H1 (cell line): ENCODE measurements around the gene ACSL6. TPM values are rescaled to one million over a fixed set of nuclear protein-coding genes. Genes with fewer than 3 reads are reported as not detected.
A peak's percentile ranks its signal among the peaks of the same experiment; 100 is the strongest.

Experiments
- ASH2L ChIP-seq: fragments of 200-600, 300-600 bp; sonication (generic); IDR thresholded peaks from one replicate; pipeline ENCODE4 v1.7.1; 2017; ENCODE audit warnings: low read length
- CBX8 ChIP-seq: fragments of 300-800, 300-1000 bp; sonication (generic); IDR thresholded peaks from 2 replicates; pipeline ENCODE4 v1.7.1; 2016; ENCODE audit warnings: low read depth, low read length, borderline replicate concordance
- CEBPB ChIP-seq: IDR thresholded peaks from 2 replicates; pipeline ENCODE4 v1.6.1; 2012; ENCODE audit warnings: low read depth, low read length
- CHD1 ChIP-seq: IDR thresholded peaks from 2 replicates; pipeline ENCODE4 v1.6.1; 2012; ENCODE audit warnings: low read depth, low read length, improper control_type of control experiment
- CTBP2 ChIP-seq: IDR thresholded peaks from 2 replicates; pipeline ENCODE4 v1.7.0; 2011; ENCODE audit warnings: borderline replicate concordance, mild to moderate bottlenecking, moderate library complexity, mixed read lengths, low read length; ENCODE audit not compliant: insufficient read depth, insufficient read length
- CTCF ChIP-seq, 3 experiments: IDR thresholded peaks; 1 replicate in 2 of 3; 2 replicates in 1 of 3; pipeline versions ENCODE4 v1.5.1 to v1.6.1; 2011; ENCODE audit warnings: low read length in 3 of 3, mild to moderate bottlenecking in 3 of 3, inconsistent platforms in 2 of 3, low read depth in 1 of 3, moderate library complexity in 1 of 3; ENCODE audit not compliant: insufficient read depth in 1 of 3; ENCODE audit errors: control extremely low read depth in 1 of 3
- EGR1 ChIP-seq: IDR thresholded peaks from 2 replicates; pipeline ENCODE4 v1.6.1; 2011; ENCODE audit warnings: low read depth, low read length, borderline replicate concordance
- FOSL1 ChIP-seq: IDR thresholded peaks from 2 replicates; pipeline ENCODE4 v1.6.1; 2011; ENCODE audit warnings: mild to moderate bottlenecking, low read depth, low read length, moderate library complexity; ENCODE audit not compliant: insufficient read depth
- KDM5A ChIP-seq: fragments of 200-600 bp; IDR thresholded peaks from 2 replicates; pipeline ENCODE4 v1.7.1; 2012; ENCODE audit warnings: mild to moderate bottlenecking, low read length, inconsistent platforms, mixed read lengths
- NANOG ChIP-seq: IDR thresholded peaks from 2 replicates; pipeline ENCODE4 v1.6.1; 2011; ENCODE audit warnings: low read length, low read depth, mild to moderate bottlenecking, inconsistent platforms; ENCODE audit not compliant: insufficient read depth, poor library complexity, severe bottlenecking
- NRF1 ChIP-seq: IDR thresholded peaks from 2 replicates; pipeline ENCODE4 v1.6.1; 2011; ENCODE audit warnings: mild to moderate bottlenecking, low read depth, low read length, improper control_type of control experiment
- RBBP5 ChIP-seq: IDR thresholded peaks from 2 replicates; pipeline ENCODE4 v1.7.1; 2012; ENCODE audit warnings: low read depth, mild to moderate bottlenecking, inconsistent platforms, low read length, moderate library complexity, borderline replicate concordance
- RFX5 ChIP-seq: IDR thresholded peaks from 2 replicates; pipeline ENCODE4 v1.6.1; 2011; ENCODE audit warnings: low read depth, low read length, improper control_type of control experiment, borderline replicate concordance
- SAP30 ChIP-seq: fragments of 300-600 bp; sonication (generic); IDR thresholded peaks from 2 replicates; pipeline ENCODE4 v1.7.1; 2012; ENCODE audit warnings: low read length, moderate library complexity, mild to moderate bottlenecking, inconsistent platforms; ENCODE audit not compliant: insufficient read depth, insufficient replicate concordance
- SIN3A ChIP-seq, 2 experiments: IDR thresholded peaks in 1 of 2; conservative IDR thresholded peaks in 1 of 2; 2 replicates each; pipeline ENCODE4 v1.6.1; 2011 to 2012; ENCODE audit warnings: low read length in 2 of 2, improper control_type of control experiment in 1 of 2, low read depth in 1 of 2, mild to moderate bottlenecking in 1 of 2
- SP2 ChIP-seq: IDR thresholded peaks from 2 replicates; pipeline ENCODE4 v1.6.1; 2012; ENCODE audit warnings: mild to moderate bottlenecking, low read length, inconsistent platforms
- SP4 ChIP-seq: IDR thresholded peaks from 2 replicates; pipeline ENCODE4 v1.6.1; 2012; ENCODE audit warnings: low read length, inconsistent platforms
- SUZ12 ChIP-seq: fragments of 200-600 bp; sonication (generic); IDR thresholded peaks from 2 replicates; pipeline ENCODE4 v1.6.1; 2012; ENCODE audit warnings: mild to moderate bottlenecking, inconsistent platforms, low read length, moderate library complexity, mixed read lengths
- TAF1 ChIP-seq: IDR thresholded peaks from 2 replicates; pipeline ENCODE4 v1.6.1; 2011; ENCODE audit warnings: mild to moderate bottlenecking, low read depth, low read length
- TAF7 ChIP-seq: optimal IDR thresholded peaks from 2 replicates; pipeline ENCODE3; 2011; ENCODE audit warnings: low read depth, mild to moderate bottlenecking, inconsistent platforms, low read length, moderate library complexity, borderline replicate concordance
- TCF12 ChIP-seq: IDR thresholded peaks from 2 replicates; pipeline ENCODE4 v1.6.1; 2011; ENCODE audit warnings: low read depth, mild to moderate bottlenecking, low read length
- TEAD4 ChIP-seq: IDR thresholded peaks from 2 replicates; pipeline ENCODE4 v1.6.1; 2012; ENCODE audit warnings: low read depth, low read length, inconsistent platforms, mixed read lengths
- ZNF274 ChIP-seq: IDR thresholded peaks from 2 replicates; pipeline ENCODE4 v1.7.0; 2012; ENCODE audit warnings: low read length, borderline replicate concordance; ENCODE audit errors: extremely low read depth
- polyA plus RNA-seq, 7 experiments: library from polyadenylated mRNA; depleted of rRNA in 3 of 7; stranded (reverse) in 5 of 7; unstranded in 2 of 7; fragments of >200 nt in 5 of 7; fragments of 200-250 nt in 2 of 7; gene quantifications; 1 replicate in 5 of 7; 2 replicates in 1 of 7; 4 replicates in 1 of 7; pipeline versions ENCODE4 v1.2.1 to v1.2.3, GENCODE V29; 2011 to 2013; ENCODE audit warnings: missing spikeins in 2 of 7, mixed read lengths in 2 of 7
- total RNA-seq: library from RNA; stranded (reverse); fragmentation: NEBNext Ultra II Directional; extraction: Animal tissue kit (Norgen Biotek cat#: 25700); gene quantifications from 2 replicates; pipeline ENCODE4 v1.2.1, GENCODE V29; 2021

Gene ACSL6
- total and polyA plus RNA-seq, 2 of the 8 experiments (the other 6 are each of a cell fraction or from before 2014, with no cell fraction given) = 2.3 to 2.4 TPM

- no peak for TF ChIP-seq CEBPB
- TF ChIP-seq ZNF274 = no peak
- peak; percentile 91 for TF ChIP-seq CTBP2
- no peak for TF ChIP-seq SP2
- TF ChIP-seq TEAD4 = peak; percentile 24; the same call in 1 of the 2 replicates
- no peak for TF ChIP-seq FOSL1
- TF ChIP-seq ASH2L = no peak
- TF ChIP-seq RFX5 = no peak
- TF ChIP-seq CHD1 = no peak
- TF ChIP-seq CBX8 = no peak
- no peak for TF ChIP-seq TCF12
- no peak for TF ChIP-seq EGR1
- TF ChIP-seq SUZ12 = no peak
- TF ChIP-seq TAF1 = 0 out of 2 replicates have a peak, but pooled peaks have one; percentile 32
- no peak for TF ChIP-seq SP4
- no peak for TF ChIP-seq KDM5A
- peak; percentile 28 for TF ChIP-seq TAF7
- no peak for TF ChIP-seq RBBP5
- TF ChIP-seq SIN3A (conservative IDR thresholded peaks at IDR 0.05 in 1 of 2, IDR thresholded peaks at IDR 0.05 in 1 of 2; ENCODE audit: low read depth in 1 of 2, low read length in 2 of 2) = peak in 1 of 2 experiments; percentile 21; a peak in 2 of 4 replicates
- TF ChIP-seq NRF1 = no peak
- peak; percentile 51 for TF ChIP-seq NANOG
- peak; percentile 34 to 50 (median 48); a peak in 3 of 4 replicates for TF ChIP-seq CTCF (IDR thresholded peaks at IDR 0.05; ENCODE audit: control extremely low read depth in 1 of 3, insufficient read depth in 1 of 3, low read depth in 1 of 3, low read length in 3 of 3)
- TF ChIP-seq SAP30 = no peak
Measured at GRCh38 chr5:132003170-132003744, 8.2 kb downstream of the ACSL6 start (continued).
